Adrenal gland (tissue), 19 donors: ENCODE results near the gene PPP2R5E. TPM values are rescaled to one million over a fixed set of nuclear protein-coding genes. Genes with fewer than 3 reads are reported as not detected.
"Not testable (repeated sequence)": the region's sequence is repeated elsewhere in the genome, so short reads cannot be mapped to it uniquely, and the experiment has no call there.

Source experiments
- DNase-seq, 7 donors: peaks; one replicate each; pipeline ENCODE4 v3.0.0-alpha.2; 2019 to 2020
- H3K27ac ChIP-seq, 5 donors: fragments of 200-600 bp; sonication (generic) in 4 of 5; 1 replicate in 3 of 5; 2 replicates in 2 of 5; pipeline versions ENCODE4 v1.5.1 to v1.8.0; 2016 to 2020; ENCODE audit warnings: mild to moderate bottlenecking in 1 of 5
- H3K27me3 ChIP-seq: fragments of 200-600 bp; 2 replicates; pipeline ENCODE4 v1.8.0; 2021
- H3K36me3 ChIP-seq, 2 donors: fragments of 200-600 bp; replicated peaks in 1 of 2; 1 replicate in 1 of 2; 2 replicates in 1 of 2; pipeline versions ENCODE4 v1.5.1 to v1.8.0; 2018 to 2022
- H3K4me1 ChIP-seq, 2 donors: fragments of 200-600 bp; replicated peaks in 1 of 2; 1 replicate in 1 of 2; 2 replicates in 1 of 2; pipeline versions ENCODE4 v1.5.1 to v1.8.0; 2018 to 2021
- H3K4me3 ChIP-seq, 4 donors: fragments of 200-600 bp; sonication (generic) in 3 of 4; one replicate each; pipeline ENCODE4 v1.5.1; 2016 to 2018
- H3K9me3 ChIP-seq, 3 donors: fragments of 200-600 bp; sonication (generic) in 1 of 3; replicated peaks in 1 of 3; 1 replicate in 2 of 3; 2 replicates in 1 of 3; pipeline versions ENCODE4 v1.5.1 to v1.8.0; 2016 to 2021
- POLR2A ChIP-seq, 2 donors: fragments of 450-650 bp; IDR thresholded peaks; one replicate each; pipeline ENCODE4 v1.6.1; 2017; ENCODE audit warnings: antibody characterized with exemption in 2 of 2, mild to moderate bottlenecking in 2 of 2, moderate library complexity in 1 of 2
- WGBS, 4 donors: extraction: QIAGEN DNeasy Blood & Tissue Kit in 2 of 4; methylation state at CpG; one replicate each; pipeline versions ENCODE4 v1.1.5 to v1.1.7; 2013 to 2017; 5-methylcytosine and 5-hydroxymethylcytosine counted together
- intact Hi-C, 2 donors: fragments of 100-400 bp; cut with DNase I; formaldehyde crosslinking; loops; one replicate each; pipeline versions ENCODE4 v1.14.1 to v1.15.0; 2022 to 2023
- long read RNA-seq, 10 donors: library from polyadenylated mRNA in 3 of 10; unstranded in 2 of 10; stranded (forward) in 1 of 10; transcript quantifications; one replicate each; pipeline ENCODE4 v2.0.0 and lab custom pipeline, GENCODE V29; 2021 to 2026
- polyA plus RNA-seq, 3 donors: library from polyadenylated mRNA; stranded (reverse); fragments of 200-250 nt in 2 of 3; fragments of 350-450 nt in 1 of 3; fragmentation: Illumina TruSeq in 1 of 3; extraction: RNeasy Lipid Tissue Mini Kit (QIAGEN cat#74804) in 1 of 3; gene quantifications; one replicate each; pipeline ENCODE4 v1.2.3, GENCODE V29; 2013 to 2014
- total RNA-seq, 9 donors: library from RNA; depleted of rRNA in 4 of 9; stranded (reverse); fragments of >200 nt in 4 of 9; fragments of 120-200 nt in 1 of 9; fragmentation: NEBNext Ultra II Directional in 1 of 9; extraction: Animal tissue kit (Norgen Biotek cat#: 25700) in 1 of 9; gene quantifications; one replicate each; pipeline versions ENCODE4 v1.1.0 to v1.2.4, GENCODE V29; 2013 to 2023
- TF ChIP-seq, protein P1 (sequence below), 6 experiments: fragments of 450-650 bp in 4 of 6; fragments of 200-600 bp in 2 of 6; sonication (generic) in 1 of 6; IDR thresholded peaks; 1 replicate in 5 of 6; 2 replicates in 1 of 6; pipeline versions ENCODE4 v1.5.1 to v1.8.0; 2016 to 2021; ENCODE audit warnings: antibody characterized with exemption in 6 of 6, mild to moderate bottlenecking in 2 of 6, moderate library complexity in 1 of 6
- donor health status: healthy with polysubstance abuse.
- donor health status: Bipolar disorder and iron deficiency.
- donor health status: DM: yes; HTN: yes; CAD: no.
- donor health status: DM: no; HTN: no; CAD: no.
- donor health status: DM: no; HTN: no; CAD: no.
- donor health status: DM: yes; HTN: yes; CAD: no.

PPP2R5E gene
- total RNA-seq: 10 to 100 TPM; 13.4 to 46.5 (median 24.7) TPM
- polyA plus RNA-seq: 10 to 100 TPM in 1 of 3 donors, 1 to 10 TPM in 2; 5.7 to 42.0 (median 6.4) TPM
- long read RNA-seq, donor 1, full-length matches to known transcripts: 1 of 1 reads
- long read RNA-seq, donor 1, partial matches to known transcripts: 0 of 1 reads
- long read RNA-seq, donor 1, other reads (novel, unspliced or antisense): 0 of 1 reads
- long read RNA-seq, donor 2, partial matches to known transcripts: 6 of 7 reads
- long read RNA-seq, donor 2, other reads (novel, unspliced or antisense): 0 of 7 reads
- long read RNA-seq, donor 3, full-length matches to known transcripts: 3 of 15 reads
- long read RNA-seq, donor 3, partial matches to known transcripts: 12 of 15 reads
- long read RNA-seq, donor 3, other reads (novel, unspliced or antisense): 0 of 15 reads
- long read RNA-seq, donor 4, full-length matches to known transcripts: 8 of 16 reads
- long read RNA-seq, donor 4, partial matches to known transcripts: 1 of 16 reads
- long read RNA-seq, donor 4, other reads (novel, unspliced or antisense): 7 of 16 reads
- long read RNA-seq, donor 5, full-length matches to known transcripts: 29 of 41 reads
- long read RNA-seq, donor 5, partial matches to known transcripts: 1 of 41 reads
- long read RNA-seq, donor 5, other reads (novel, unspliced or antisense): 11 of 41 reads
- long read RNA-seq, donor 6, partial matches to known transcripts: 2 of 6 reads
- long read RNA-seq, donor 6, other reads (novel, unspliced or antisense): 4 of 6 reads
- long read RNA-seq, donor 7, full-length matches to known transcripts: 1 of 1 reads
- long read RNA-seq, donor 7, partial matches to known transcripts: 0 of 1 reads
- long read RNA-seq, donor 7, other reads (novel, unspliced or antisense): 0 of 1 reads
- long read RNA-seq, donor 8, full-length matches to known transcripts: 6 of 16 reads
- long read RNA-seq, donor 8, partial matches to known transcripts: 10 of 16 reads
- long read RNA-seq, donor 8, other reads (novel, unspliced or antisense): 0 of 16 reads
- long read RNA-seq, donor 9, full-length matches to known transcripts: 2 of 9 reads
- long read RNA-seq, donor 9, partial matches to known transcripts: 7 of 9 reads
- long read RNA-seq, donor 9, other reads (novel, unspliced or antisense): 0 of 9 reads
- long read RNA-seq, donor 10, full-length matches to known transcripts: 2 of 2 reads
- long read RNA-seq, donor 10, partial matches to known transcripts: 0 of 2 reads
- long read RNA-seq, donor 10, other reads (novel, unspliced or antisense): 0 of 2 reads

DNA sequence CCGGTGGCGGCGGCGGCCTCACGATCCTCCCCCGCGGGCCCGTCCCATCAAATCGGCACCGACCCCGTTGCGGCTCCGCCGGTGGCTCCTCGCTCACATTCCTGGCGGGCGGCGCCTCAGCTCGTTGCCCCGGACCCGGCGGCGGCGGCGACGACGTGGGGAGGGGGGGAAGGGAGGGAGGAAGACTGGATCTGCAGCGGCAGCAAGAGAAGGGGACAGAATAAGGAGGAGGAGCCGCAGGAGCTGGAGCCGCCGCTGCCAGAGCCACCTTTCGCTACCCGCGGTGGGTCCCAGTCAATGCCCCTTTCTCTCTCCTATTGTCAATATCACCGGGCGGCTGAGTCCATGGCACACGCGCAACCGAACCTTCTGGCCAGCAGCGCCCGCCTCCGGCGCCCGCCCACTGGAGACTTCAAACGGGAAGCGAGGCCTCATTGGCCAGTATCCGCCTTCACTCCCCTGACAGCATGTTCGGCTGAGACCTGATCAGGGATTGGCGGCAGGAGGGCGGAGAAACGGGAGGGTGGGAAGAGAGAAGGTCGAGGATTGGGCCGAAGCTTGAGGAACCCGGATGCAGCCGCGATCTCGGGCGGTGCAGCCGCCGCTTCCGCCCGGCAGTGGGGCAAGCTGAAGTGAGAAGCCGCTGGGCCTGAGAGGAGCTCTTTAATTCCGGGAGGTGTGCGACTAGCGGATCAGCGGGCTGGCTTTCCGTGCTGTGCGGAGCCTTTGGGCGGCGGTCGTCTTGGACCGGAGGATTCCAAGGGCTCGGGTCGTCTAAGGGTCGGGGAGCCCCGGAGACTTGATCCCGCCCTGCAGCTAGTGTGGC is at the start of gene PPP2R5E:
TSS of gene PPP2R5E (minus strand) at position 378 of the 826 bp plus-strand sequence. CDS start 3,692 bp downstream, outside the sequence.
- WGBS, 4 donors: 0 to 1% (median 0%) methylated on average over 35 to 78 of the region's 78 CpGs
- H3K4me3 ChIP-seq: peak within 1 kb of the TSS; percentile 63 to 100 (median 86)
- H3K4me1 ChIP-seq: peaks cover 7 to 27% of the 10 kb centered on the region in 2 donors
- peak; percentile 98 to 99 (median 99) for DNase-seq
- no peaks in the 10 kb centered on the region for H3K27me3 ChIP-seq
- no peaks in the 10 kb centered on the region for H3K9me3 ChIP-seq
- H3K36me3 ChIP-seq: peaks cover 0 to 12% of the 10 kb centered on the region in 2 donors
- intact Hi-C loops: loop anchor here (2.0 to 10.0 kb wide), 3 partner anchors 92 to 154 kb away; no protein-coding TSS in a partner anchor
- peak within 1 kb of the TSS; percentile 51 to 89 (median 84) for H3K27ac ChIP-seq
- TF ChIP-seq, protein P1, sequence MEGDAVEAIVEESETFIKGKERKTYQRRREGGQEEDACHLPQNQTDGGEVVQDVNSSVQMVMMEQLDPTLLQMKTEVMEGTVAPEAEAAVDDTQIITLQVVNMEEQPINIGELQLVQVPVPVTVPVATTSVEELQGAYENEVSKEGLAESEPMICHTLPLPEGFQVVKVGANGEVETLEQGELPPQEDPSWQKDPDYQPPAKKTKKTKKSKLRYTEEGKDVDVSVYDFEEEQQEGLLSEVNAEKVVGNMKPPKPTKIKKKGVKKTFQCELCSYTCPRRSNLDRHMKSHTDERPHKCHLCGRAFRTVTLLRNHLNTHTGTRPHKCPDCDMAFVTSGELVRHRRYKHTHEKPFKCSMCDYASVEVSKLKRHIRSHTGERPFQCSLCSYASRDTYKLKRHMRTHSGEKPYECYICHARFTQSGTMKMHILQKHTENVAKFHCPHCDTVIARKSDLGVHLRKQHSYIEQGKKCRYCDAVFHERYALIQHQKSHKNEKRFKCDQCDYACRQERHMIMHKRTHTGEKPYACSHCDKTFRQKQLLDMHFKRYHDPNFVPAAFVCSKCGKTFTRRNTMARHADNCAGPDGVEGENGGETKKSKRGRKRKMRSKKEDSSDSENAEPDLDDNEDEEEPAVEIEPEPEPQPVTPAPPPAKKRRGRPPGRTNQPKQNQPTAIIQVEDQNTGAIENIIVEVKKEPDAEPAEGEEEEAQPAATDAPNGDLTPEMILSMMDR (IDR thresholded peaks at IDR 0.05): peak in 2 of 6 experiments; percentile 4 to 15
- TF ChIP-seq POLR2A (IDR thresholded peaks at IDR 0.05): peak; percentile 60 to 82

DNA sequence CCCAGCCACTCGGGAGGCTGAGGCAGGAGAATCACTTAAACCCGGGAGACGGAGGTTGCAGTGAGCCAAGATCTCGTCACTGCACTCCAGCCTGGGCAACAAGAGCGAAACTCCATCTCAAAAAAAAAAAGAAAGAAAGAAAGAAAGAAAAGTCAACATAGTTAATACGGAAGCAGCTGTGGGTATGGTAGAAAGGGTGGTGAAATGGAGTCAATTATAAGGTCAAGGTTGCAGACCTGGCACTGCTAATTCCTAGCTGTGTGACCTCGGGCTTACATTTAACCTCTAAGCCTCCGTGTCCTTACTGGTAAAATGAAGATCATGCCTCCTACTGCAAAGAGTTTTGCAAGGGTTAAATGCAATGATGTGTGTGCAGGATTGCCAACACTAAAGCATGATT is 39.9 kb upstream of the PPP2R5E start:
- H3K36me3 ChIP-seq, H3K9me3 ChIP-seq, H3K4me1 ChIP-seq, H3K27me3 ChIP-seq, H3K27ac ChIP-seq, DNase-seq, H3K4me3 ChIP-seq, intact Hi-C loops: not testable (repeated sequence)
- WGBS, 4 donors: 46 to 63% (median 62%) methylated on average over 8 of the region's 8 CpGs

DNA sequence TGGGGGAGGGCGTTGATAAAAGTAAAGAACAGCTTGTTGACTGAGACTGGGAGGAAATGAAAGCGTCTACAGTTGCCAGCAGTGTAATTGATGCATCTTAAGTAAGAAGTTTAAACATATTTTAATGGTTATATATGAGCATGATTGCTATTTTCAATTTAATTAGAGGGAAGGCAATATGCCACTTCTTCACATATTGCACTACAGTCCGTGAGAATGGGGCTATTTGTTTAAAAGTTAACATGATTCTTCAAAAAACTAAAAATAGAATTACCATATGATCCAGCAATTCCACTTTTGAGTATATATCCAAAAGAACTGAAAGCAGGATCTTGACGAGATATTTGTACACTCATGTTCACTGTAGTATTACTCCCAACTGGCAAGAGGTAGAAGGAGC is 38.3 kb upstream of the PPP2R5E start:
- Histone ChIP-seq H3K4me1 (no peaks in the 10 kb centered on the region), H3K27ac (no peak overlapping the region), H3K27me3 (no peaks in the 10 kb centered on the region), H3K4me3 (no peak overlapping the region), H3K36me3 (no peaks in the 10 kb centered on the region), H3K9me3 (no peaks in the 10 kb centered on the region)
- TF ChIP-seq POLR2A (IDR thresholded peaks at IDR 0.05): no peak
- TF ChIP-seq, protein P1 (IDR thresholded peaks at IDR 0.05): no peak
- WGBS, 4 donors: 52 to 63% (median 56%) methylated on average over 4 of the region's 4 CpGs
- intact Hi-C loops: no loop called here
- DNase-seq: no peak

DNA sequence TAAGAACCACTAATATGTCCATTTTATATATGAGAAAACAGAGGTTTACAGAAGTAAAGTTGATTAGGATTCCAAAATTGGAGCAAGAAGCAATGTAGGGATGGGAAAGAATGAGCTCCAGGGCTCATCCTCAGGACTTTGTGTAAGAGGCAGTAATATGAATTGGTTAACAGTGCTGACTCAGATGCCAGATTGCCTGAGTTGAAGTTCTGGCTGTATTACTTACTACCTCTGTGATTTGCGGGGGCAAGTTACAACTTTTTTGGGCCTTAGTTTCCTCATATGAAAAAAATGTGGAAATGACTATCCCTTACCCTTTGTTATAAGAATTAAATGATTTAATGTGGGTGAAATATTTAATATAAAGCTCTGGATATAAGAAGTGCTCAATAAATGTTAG is 35.1 kb upstream of the PPP2R5E start:
- Histone ChIP-seq H3K36me3 (no peaks in the 10 kb centered on the region), H3K4me1 (no peaks in the 10 kb centered on the region), H3K27ac (no peak overlapping the region), H3K27me3 (no peaks in the 10 kb centered on the region), H3K4me3 (no peak overlapping the region), H3K9me3 (no peaks in the 10 kb centered on the region)
- no peak for DNase-seq
- intact Hi-C loops: no loop called here
- WGBS, 4 donors: 93 to 97% (median 94%) methylated on average over 1 of the region's 1 CpG
- no peak for TF ChIP-seq POLR2A (IDR thresholded peaks at IDR 0.05)
- TF ChIP-seq, protein P1 (IDR thresholded peaks at IDR 0.05): no peak
